Right lobe of liver (tissue), 6 donors: Measurements from ENCODE around the gene BCL2L14. TPM values are rescaled to one million over a fixed set of nuclear protein-coding genes. Genes with fewer than 3 reads are reported as not detected.

Experiments
- ATAC-seq, 4 donors: fragments of 200-7000 bp; cut with Tn5 transposase; one replicate each; pipeline ENCODE4 v1.9.1; 2020; ENCODE audit warnings: mild to moderate bottlenecking in 4 of 4, moderate library complexity in 4 of 4
- DNase-seq, 3 donors: peaks; one replicate each; pipeline ENCODE4 v3.0.0-alpha.2; 2020
- H3K27ac ChIP-seq, 3 donors: fragments of 200-600 bp; one replicate each; pipeline ENCODE4 v1.8.0; 2022
- H3K27me3 ChIP-seq, 2 donors: fragments of 200-600 bp; one replicate each; pipeline ENCODE4 v1.8.0; 2022
- H3K36me3 ChIP-seq, 4 donors: fragments of 200-600 bp; sonication (generic) in 1 of 4; one replicate each; pipeline versions ENCODE4 v1.5.1 to v1.8.0; 2017 to 2022; ENCODE audit warnings: control low read depth in 1 of 4
- H3K4me1 ChIP-seq, 4 donors: fragments of 200-600 bp; sonication (generic) in 1 of 4; one replicate each; pipeline versions ENCODE4 v1.5.1 to v1.8.0; 2017 to 2022; ENCODE audit warnings: control low read depth in 1 of 4
- H3K4me3 ChIP-seq, 3 donors: fragments of 200-600 bp; one replicate each; pipeline ENCODE4 v1.8.0; 2022
- H3K9me3 ChIP-seq, 4 donors: fragments of 200-600 bp; sonication (generic) in 1 of 4; one replicate each; pipeline versions ENCODE4 v1.5.1 to v1.8.0; 2017 to 2022; ENCODE audit warnings: control low read depth in 1 of 4
- POLR2A ChIP-seq: fragments of 450-650 bp; IDR thresholded peaks from one replicate; pipeline ENCODE4 v1.6.1; 2017; ENCODE audit warnings: antibody characterized with exemption, mild to moderate bottlenecking
- WGBS: methylation state at CpG from one replicate; pipeline ENCODE4 v1.1.6; 2018; ENCODE audit warnings: low coverage, low lambda C conversion rate; ENCODE audit not compliant: insufficient coverage; ENCODE audit errors: missing lambda C conversion rate; 5-methylcytosine and 5-hydroxymethylcytosine counted together
- intact Hi-C, 2 donors: fragments of 100-400 bp; cut with DNase I; formaldehyde crosslinking; loops; one replicate each; pipeline versions ENCODE4 v1.11.2 to v1.14.1; 2022
- total RNA-seq, 6 experiments: library from RNA; depleted of rRNA in 2 of 6; stranded (reverse); fragments of >200 nt in 2 of 6; fragmentation: NEBNext Ultra II Directional in 3 of 6; extraction: Animal tissue kit (Norgen Biotek cat#: 25700) in 3 of 6; gene quantifications; one replicate each; pipeline versions ENCODE4 v1.1.0 to v1.2.4, GENCODE V29; 2016 to 2023
- TF ChIP-seq, protein P1 (sequence below), 4 donors: fragments of 200-600 bp in 3 of 4; fragments of 450-650 bp in 1 of 4; IDR thresholded peaks; one replicate each; pipeline versions ENCODE4 v1.5.1 to v1.8.0; 2016 to 2022; ENCODE audit warnings: antibody characterized with exemption in 4 of 4, mild to moderate bottlenecking in 2 of 4
- donor health status: DM: no; HTN: yes; CAD: no.
- donor health status: DM: no; HTN: no; CAD: no.
- donor health status: DM: no; HTN: no; CAD: no.
- donor health status: DM: no; HTN: yes; CAD: no.
- donor health status: DM: no; HTN: yes; CAD: no.

BCL2L14 gene
- total RNA-seq, 6 experiments from 2014 or later, result 0.14 to 1.1 TPM; not detected in 4

DNA sequence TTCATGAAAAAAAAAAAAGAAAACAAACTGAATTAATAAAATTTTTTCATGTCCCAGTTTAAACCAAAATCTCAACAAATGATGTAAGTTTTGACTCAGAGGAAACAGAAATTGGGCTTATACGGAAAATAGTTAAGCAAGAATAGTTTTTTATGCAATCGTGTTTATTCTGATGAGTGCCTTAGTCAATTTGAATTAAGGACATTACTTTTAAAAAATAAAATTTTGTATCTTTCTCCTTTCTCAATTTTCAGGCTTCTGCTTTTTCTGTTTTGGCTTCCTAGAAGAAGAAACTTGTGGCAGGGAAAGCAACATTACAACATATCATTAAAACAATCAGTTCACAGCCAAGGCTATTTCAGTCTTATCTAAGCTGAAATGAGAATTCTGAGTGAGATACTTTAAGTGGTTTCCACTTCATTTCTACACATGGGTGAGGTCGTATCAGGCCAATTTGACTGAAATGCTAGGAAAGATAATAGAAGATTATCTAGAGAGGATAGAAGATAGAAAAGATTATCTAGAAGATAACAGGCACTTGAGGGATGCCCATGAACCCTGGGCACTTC, 52.4 kb downstream of the BCL2L14 start:
- intact Hi-C loops, result no loop called here
- 59% methylated on average over 3 of the region's 3 CpGs for WGBS
- Histone ChIP-seq H3K27ac (no peak overlapping the region), H3K27me3 (no peaks in the 10 kb centered on the region), H3K9me3 (no peaks in the 10 kb centered on the region), H3K4me3 (no peak overlapping the region), H3K36me3 (peaks cover 4 to 43% (median 14%) of the 10 kb centered on the region in 4 donors), H3K4me1 (no peaks in the 10 kb centered on the region)
- ATAC-seq (no peak), DNase-seq (no peak)
- TF ChIP-seq, protein P1, sequence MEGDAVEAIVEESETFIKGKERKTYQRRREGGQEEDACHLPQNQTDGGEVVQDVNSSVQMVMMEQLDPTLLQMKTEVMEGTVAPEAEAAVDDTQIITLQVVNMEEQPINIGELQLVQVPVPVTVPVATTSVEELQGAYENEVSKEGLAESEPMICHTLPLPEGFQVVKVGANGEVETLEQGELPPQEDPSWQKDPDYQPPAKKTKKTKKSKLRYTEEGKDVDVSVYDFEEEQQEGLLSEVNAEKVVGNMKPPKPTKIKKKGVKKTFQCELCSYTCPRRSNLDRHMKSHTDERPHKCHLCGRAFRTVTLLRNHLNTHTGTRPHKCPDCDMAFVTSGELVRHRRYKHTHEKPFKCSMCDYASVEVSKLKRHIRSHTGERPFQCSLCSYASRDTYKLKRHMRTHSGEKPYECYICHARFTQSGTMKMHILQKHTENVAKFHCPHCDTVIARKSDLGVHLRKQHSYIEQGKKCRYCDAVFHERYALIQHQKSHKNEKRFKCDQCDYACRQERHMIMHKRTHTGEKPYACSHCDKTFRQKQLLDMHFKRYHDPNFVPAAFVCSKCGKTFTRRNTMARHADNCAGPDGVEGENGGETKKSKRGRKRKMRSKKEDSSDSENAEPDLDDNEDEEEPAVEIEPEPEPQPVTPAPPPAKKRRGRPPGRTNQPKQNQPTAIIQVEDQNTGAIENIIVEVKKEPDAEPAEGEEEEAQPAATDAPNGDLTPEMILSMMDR (IDR thresholded peaks at IDR 0.05), result no peak
- no peak for TF ChIP-seq POLR2A

DNA sequence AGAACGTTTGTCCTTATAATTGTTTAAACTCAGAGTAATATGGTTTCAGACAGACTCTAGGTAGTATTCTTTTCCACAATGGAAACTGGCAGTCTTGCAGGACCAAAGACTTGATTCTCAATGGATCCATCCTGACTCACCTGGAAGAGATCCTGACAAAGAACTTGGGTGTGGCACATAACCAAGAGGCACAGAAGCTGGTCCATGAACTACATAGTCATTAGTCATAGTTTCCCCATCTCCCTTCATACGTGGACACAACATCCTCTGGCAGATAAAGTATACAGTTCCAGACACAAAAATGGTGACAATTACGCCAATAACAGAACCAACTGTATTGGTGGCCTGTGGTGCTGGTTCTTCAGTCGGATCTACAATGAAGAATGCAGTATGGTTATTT, 55.8 kb downstream of the BCL2L14 start:
- no peaks in the 10 kb centered on the region for H3K27me3 ChIP-seq
- intact Hi-C loops, result no loop called here
- no peak for DNase-seq

DNA sequence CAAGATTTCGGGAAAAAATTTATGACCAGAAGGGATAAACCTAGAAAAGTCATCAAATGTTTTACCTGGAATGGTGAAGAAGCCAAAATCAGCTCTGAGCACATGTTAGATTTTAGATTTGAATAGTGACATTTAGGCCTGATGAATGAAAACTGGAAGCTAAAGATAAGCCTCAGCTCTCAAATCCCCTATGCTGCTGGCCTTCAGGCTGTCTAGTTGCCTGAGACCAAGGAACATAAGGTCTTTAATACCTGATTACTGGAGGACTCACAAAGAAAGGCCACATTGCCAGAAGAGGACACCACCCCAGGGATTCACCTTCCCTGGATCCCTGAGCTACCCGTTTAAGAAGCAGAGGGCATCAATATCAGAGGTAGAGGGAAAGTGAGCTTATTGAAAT, 56.6 kb downstream of the BCL2L14 start:
- ATAC-seq, result no peak
- no peak for TF ChIP-seq POLR2A
- TF ChIP-seq, protein P1 (IDR thresholded peaks at IDR 0.05), result no peak
- no peaks in the 10 kb centered on the region for H3K4me1 ChIP-seq
- H3K27ac ChIP-seq, result no peak overlapping the region
- no peaks in the 10 kb centered on the region for H3K9me3 ChIP-seq
- WGBS, result 95% methylated on average over 2 of the region's 2 CpGs
- H3K4me3 ChIP-seq, result no peak overlapping the region
- peaks cover 4 to 52% (median 19%) of the 10 kb centered on the region in 4 donors for H3K36me3 ChIP-seq
- no peaks in the 10 kb centered on the region for H3K27me3 ChIP-seq
- no peak for DNase-seq
- intact Hi-C loops, result no loop called here

More for the DNA sequence above, 55.8 kb downstream of the BCL2L14 start:
- ATAC-seq, result no peak
- WGBS, result 81% methylated on average over 4 of the region's 4 CpGs
- H3K36me3 ChIP-seq, result peaks cover 4 to 51% (median 19%) of the 10 kb centered on the region in 4 donors
- H3K4me3 ChIP-seq, result no peak overlapping the region
- no peaks in the 10 kb centered on the region for H3K9me3 ChIP-seq
- H3K4me1 ChIP-seq, result no peaks in the 10 kb centered on the region
- TF ChIP-seq, protein P1 (IDR thresholded peaks at IDR 0.05), result no peak
- TF ChIP-seq POLR2A, result no peak
- H3K27ac ChIP-seq, result no peak overlapping the region

- no peaks in the 10 kb centered on the region for H3K9me3 ChIP-seq
- intact Hi-C loops, result no loop called here
- no peak overlapping the region for H3K4me3 ChIP-seq
- peaks cover 0 to 47% (median 16%) of the 10 kb centered on the region in 4 donors for H3K36me3 ChIP-seq
- ATAC-seq, result no peak
- no peaks in the 10 kb centered on the region for H3K4me1 ChIP-seq
- TF ChIP-seq, protein P1 (IDR thresholded peaks at IDR 0.05), result no peak
- no peak for TF ChIP-seq POLR2A
- no peak overlapping the region for H3K27ac ChIP-seq
- no peak for DNase-seq
- WGBS, result 70% methylated on average over 4 of the region's 4 CpGs
- H3K27me3 ChIP-seq, result no peaks in the 10 kb centered on the region
Observed at GRCh38 chr12:12128670-12129069, 57.9 kb downstream of the BCL2L14 start.
